HG03439 (cell line): ENCODE measurements around the gene CIZ1.

Experiments
- ATAC-seq: cut with Tn5 transposase; IDR thresholded peaks from one replicate; pipeline ENCODE4 v1.9.1; 2021; ENCODE audit warnings: mild to moderate bottlenecking, moderate library complexity; ENCODE audit not compliant: unreplicated experiment

The CIZ1 gene

GRCh38 chr9:128213746-128214497 lies 22.6 kb upstream of the CIZ1 start:
- no peak for ATAC-seq

GRCh38 chr9:128211981-128212281 lies 20.6 kb upstream of the CIZ1 start:
- no peak for ATAC-seq

- ATAC-seq = no peak
These were observed 20.0 kb upstream of the CIZ1 start for GRCh38 chr9:128211186-128211980.

- no peak for ATAC-seq
These were observed 17.7 kb upstream of the CIZ1 start for GRCh38 chr9:128208946-128209669.

GRCh38 chr9:128208386-128208785 lies 17.0 kb upstream of the CIZ1 start:
- no peak for ATAC-seq

GRCh38 chr9:128206916-128207910 lies 15.8 kb upstream of the CIZ1 start:
- ATAC-seq = no peak

- ATAC-seq = no peak
These were observed 15.1 kb upstream of the CIZ1 start for GRCh38 chr9:128206484-128206883.

GRCh38 chr9:128205296-128205944 lies 14.0 kb upstream of the CIZ1 start:
- no peak for ATAC-seq

- no peak for ATAC-seq
These were observed 13.5 kb upstream of the CIZ1 start for GRCh38 chr9:128204858-128205257.

GRCh38 chr9:128203707-128204551 lies 12.6 kb upstream of the CIZ1 start:
- no peak for ATAC-seq

GRCh38 chr9:128203024-128203706 lies 11.8 kb upstream of the CIZ1 start, which contains the start of gene DNM1:
DNM1 (plus strand) TSS chr9:128203379; CDS start chr9:128203471, 92 bp downstream.
- peak; percentile 75 for ATAC-seq

- no peak for ATAC-seq
These were observed 11.3 kb upstream of the CIZ1 start for GRCh38 chr9:128202648-128203023.

- no peak for ATAC-seq
These were observed 10.3 kb upstream of the CIZ1 start for GRCh38 chr9:128201441-128202369.

GRCh38 chr9:128193469-128194096 lies 2.2 kb upstream of the CIZ1 start:
- ATAC-seq = no peak

GRCh38 chr9:128192601-128193371 lies 1.4 kb upstream of the CIZ1 start:
- peak; percentile 44 for ATAC-seq
